Stomach (tissue), 9 donors: ENCODE data around the gene RCOR1. TPM values are rescaled to one million over a fixed set of nuclear protein-coding genes. Genes with fewer than 3 reads are reported as not detected.

Experiments used
- DNase-seq, 2 donors: peaks; one replicate each; pipeline versions ENCODE4 v3.0.0 to v3.0.0-alpha.2; 2013 to 2019
- H3K27ac ChIP-seq, 5 donors: fragments of 200-600 bp in 4 of 5; sonication (generic) in 4 of 5; one replicate each; pipeline ENCODE4 v1.5.1; 2013 to 2019; ENCODE audit warnings: mild to moderate bottlenecking in 1 of 5, moderate library complexity in 1 of 5
- H3K27me3 ChIP-seq, 3 donors: fragments of 200-600 bp; sonication (generic); one replicate each; pipeline ENCODE4 v1.5.1; 2017 to 2019; ENCODE audit warnings: mixed run types in 1 of 3
- H3K36me3 ChIP-seq, 4 donors: fragments of 200-600 bp; sonication (generic); 1 replicate in 3 of 4; 2 replicates in 1 of 4; pipeline ENCODE4 v1.5.1; 2016 to 2019
- H3K4me1 ChIP-seq, 4 donors: fragments of 200-600 bp; sonication (generic); one replicate each; pipeline ENCODE4 v1.5.1; 2016 to 2019
- H3K4me3 ChIP-seq, 4 donors: fragments of 200-600 bp; sonication (generic) in 3 of 4; one replicate each; pipeline ENCODE4 v1.5.1; 2016 to 2019; ENCODE audit warnings: mild to moderate bottlenecking in 1 of 4
- H3K9me3 ChIP-seq, 4 donors: fragments of 200-600 bp; sonication (generic); one replicate each; pipeline ENCODE4 v1.5.1; 2016 to 2019
- CTCF ChIP-seq, 7 experiments: fragments of 450-650 bp in 4 of 7; fragments of 200-600 bp in 3 of 7; sonication (generic) in 3 of 7; IDR thresholded peaks; one replicate each; pipeline ENCODE4 v1.5.1; 2016 to 2019; ENCODE audit warnings: antibody characterized with exemption in 7 of 7, control low read depth in 2 of 7, mild to moderate bottlenecking in 1 of 7
- EP300 ChIP-seq: sonication (generic); formaldehyde crosslinking; IDR thresholded peaks from one replicate; pipeline ENCODE4 v1.6.1; 2017; ENCODE audit warnings: antibody characterized with exemption
- POLR2A ChIP-seq, 4 donors: fragments of 450-650 bp; IDR thresholded peaks; one replicate each; pipeline ENCODE4 v1.6.1; 2016; ENCODE audit warnings: antibody characterized with exemption in 4 of 4, control low read depth in 2 of 4, mild to moderate bottlenecking in 1 of 4, moderate library complexity in 1 of 4
- POLR2AphosphoS5 ChIP-seq, 3 donors: sonication (generic); formaldehyde crosslinking; IDR thresholded peaks; one replicate each; pipeline ENCODE4 v1.6.1; 2016; ENCODE audit warnings: antibody characterized with exemption in 3 of 3
- WGBS, 5 donors: extraction: QIAGEN DNeasy Blood & Tissue Kit in 3 of 5; methylation state at CpG; one replicate each; pipeline versions ENCODE4 v1.1.5 to v1.1.7; 2013 to 2018; 5-methylcytosine and 5-hydroxymethylcytosine counted together
- intact Hi-C: fragments of 100-400 bp; cut with DNase I; formaldehyde crosslinking; loops from one replicate; pipeline ENCODE4 v1.15.1; 2023; ENCODE audit warnings: low total_unique reads
- polyA plus RNA-seq, 3 donors: library from polyadenylated mRNA; stranded (reverse); fragments of 200-250 nt; gene quantifications; one replicate each; pipeline ENCODE4 v1.2.3, GENCODE V29; 2013
- total RNA-seq, 5 donors: library from RNA; depleted of rRNA; stranded (reverse); fragments of >200 nt; gene quantifications; one replicate each; pipeline versions ENCODE4 v1.1.0 to v1.2.3, GENCODE V29; 2014 to 2016
- donor health status: healthy with polysubstance abuse.
- donor health status: Bipolar disorder and iron deficiency.
- donor health status: healthy.

The RCOR1 gene
- total and polyA plus RNA-seq, 8 donors = 4.9 to 60.7 (median 8.3) TPM

- H3K36me3 ChIP-seq = no peaks in the 10 kb centered on the region
- peaks cover 0 to 21% (median 10%) of the 10 kb centered on the region in 4 donors for H3K4me1 ChIP-seq
- no peaks in the 10 kb centered on the region for H3K9me3 ChIP-seq
- no peak overlapping the region for H3K27ac ChIP-seq
- intact Hi-C loops = no loop called here
- no peak overlapping the region for H3K4me3 ChIP-seq
- no peak for DNase-seq
- WGBS, 5 donors = 92 to 98% (median 93%) methylated on average over 3 of the region's 3 CpGs
- H3K27me3 ChIP-seq = no peaks in the 10 kb centered on the region
- no peak for TF ChIP-seq POLR2A (IDR thresholded peaks at IDR 0.05)
- no peak for TF ChIP-seq CTCF (IDR thresholded peaks at IDR 0.05)
Measured at GRCh38 chr14:102671410-102671809, 79.0 kb downstream of the RCOR1 start.

GRCh38 chr14:102672410-102672960 lies 80.0 kb downstream of the RCOR1 start:
- no peaks in the 10 kb centered on the region for H3K27me3 ChIP-seq
- no peak overlapping the region for H3K4me3 ChIP-seq
- no peak overlapping the region for H3K27ac ChIP-seq
- H3K9me3 ChIP-seq = no peaks in the 10 kb centered on the region
- WGBS, 5 donors = 95 to 100% (median 97%) methylated on average over 3 to 5 of the region's 5 CpGs
- no peak for DNase-seq
- intact Hi-C loops = no loop called here
- H3K36me3 ChIP-seq = no peaks in the 10 kb centered on the region
- H3K4me1 ChIP-seq = peaks cover 0 to 16% (median 10%) of the 10 kb centered on the region in 4 donors
- TF ChIP-seq POLR2AphosphoS5 (IDR thresholded peaks at IDR 0.05) (no peak), POLR2A (IDR thresholded peaks at IDR 0.05) (no peak)

- intact Hi-C loops = no loop called here
- Histone ChIP-seq H3K27me3 (no peaks in the 10 kb centered on the region), H3K27ac (no peak overlapping the region), H3K4me3 (no peak overlapping the region), H3K4me1 (peaks cover 0 to 16% (median 9%) of the 10 kb centered on the region in 4 donors), H3K9me3 (no peaks in the 10 kb centered on the region), H3K36me3 (no peaks in the 10 kb centered on the region)
- 92 to 98% (median 98%) methylated on average over 3 of the region's 3 CpGs for WGBS, 5 donors
- no peak for DNase-seq
- TF ChIP-seq EP300 = no peak
- TF ChIP-seq POLR2AphosphoS5 (IDR thresholded peaks at IDR 0.05) = no peak
- TF ChIP-seq POLR2A (IDR thresholded peaks at IDR 0.05) = no peak
- TF ChIP-seq CTCF (IDR thresholded peaks at IDR 0.05) = no peak
Measured at GRCh38 chr14:102675396-102675795, 82.9 kb downstream of the RCOR1 start.

DNA sequence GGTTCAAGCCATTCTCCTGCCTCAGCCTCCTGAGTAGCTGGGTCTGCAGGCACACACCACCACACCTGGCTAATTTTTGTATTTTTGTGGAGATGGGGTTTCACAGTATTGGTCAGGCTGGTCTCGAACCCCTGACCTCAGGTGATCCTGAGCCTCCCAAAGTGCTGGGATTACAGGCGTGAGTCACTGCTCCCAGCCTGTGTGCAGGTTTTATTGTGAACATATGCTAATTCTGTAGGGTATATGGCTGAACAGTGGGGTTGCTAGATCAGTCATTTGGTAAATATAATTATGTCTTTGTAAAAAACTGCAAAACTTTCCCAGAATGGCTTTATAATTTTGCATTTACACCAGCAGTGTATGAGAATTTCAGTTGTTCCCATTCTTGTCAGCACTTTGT lies 85.9 kb downstream of the RCOR1 start:
- intact Hi-C loops = no loop called here
- Histone ChIP-seq H3K9me3 (no peaks in the 10 kb centered on the region), H3K4me1 (peaks cover 0 to 21% (median 14%) of the 10 kb centered on the region in 4 donors), H3K36me3 (peaks cover 0 to 4% (median 3%) of the 10 kb centered on the region in 4 donors), H3K27me3 (no peaks in the 10 kb centered on the region), H3K27ac (no peak overlapping the region), H3K4me3 (no peak overlapping the region)
- no peak for DNase-seq
- WGBS, 5 donors = 80 to 93% (median 85%) methylated on average over 2 of the region's 2 CpGs
- TF ChIP-seq POLR2AphosphoS5 (IDR thresholded peaks at IDR 0.05) = no peak
- TF ChIP-seq CTCF (IDR thresholded peaks at IDR 0.05) = no peak
- TF ChIP-seq POLR2A (IDR thresholded peaks at IDR 0.05) = no peak
- no peak for TF ChIP-seq EP300
